Measurements from ENCODE around the gene DDR2.

DDR2 gene

DNA sequence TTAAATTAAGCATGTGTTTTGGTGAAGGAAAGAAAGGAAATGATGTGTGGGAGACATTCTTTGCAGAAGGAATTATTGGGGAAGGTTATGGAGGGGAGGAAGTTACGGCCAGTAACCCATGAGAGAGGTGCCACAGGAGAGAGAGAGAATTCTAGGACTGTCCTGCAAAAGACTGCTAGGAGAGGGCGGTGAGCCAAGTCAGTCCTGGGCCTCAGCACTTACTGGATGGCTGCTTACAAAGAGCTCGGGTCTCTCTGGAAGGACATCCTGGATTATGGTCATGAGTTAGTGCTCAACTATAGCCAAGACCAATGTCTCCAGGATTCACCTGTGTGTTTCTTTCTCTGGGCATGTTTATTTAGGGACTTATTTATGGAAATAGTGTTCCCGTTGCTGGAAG, 83.9 kb downstream of the DDR2 start:
- Histone ChIP-seq H3K4me2 (ENCODE audit: low read length) (no peak overlapping the region), H2AFZ (ENCODE audit: low read depth, low read length) (no peak overlapping the region), H3K36me3 (replicated peaks; ENCODE audit: low read depth, low read length) (no peaks in the 10 kb centered on the region), H3K27me3 (ENCODE audit: low read depth, low read length) (no peaks in the 10 kb centered on the region), H3K27ac (ENCODE audit: low read length) (no peak overlapping the region), H4K20me1 (ENCODE audit: insufficient read depth, low read length) (no peaks in the 10 kb centered on the region), H3K9ac (ENCODE audit: low read length) (no peak overlapping the region), H3K79me2 (ENCODE audit: low read length) (no peaks in the 10 kb centered on the region), H3K4me1 (ENCODE audit: low read length) (no peaks in the 10 kb centered on the region), H3K9me3 (ENCODE audit: insufficient read depth, low read length) (no peaks in the 10 kb centered on the region), H3K4me3 (ENCODE audit: low read length) (no peak overlapping the region)
- no peak for TF ChIP-seq EZH2phosphoT487 (IDR thresholded peaks at IDR 0.05; ENCODE audit: low read depth)
- TF ChIP-seq, protein P1, sequence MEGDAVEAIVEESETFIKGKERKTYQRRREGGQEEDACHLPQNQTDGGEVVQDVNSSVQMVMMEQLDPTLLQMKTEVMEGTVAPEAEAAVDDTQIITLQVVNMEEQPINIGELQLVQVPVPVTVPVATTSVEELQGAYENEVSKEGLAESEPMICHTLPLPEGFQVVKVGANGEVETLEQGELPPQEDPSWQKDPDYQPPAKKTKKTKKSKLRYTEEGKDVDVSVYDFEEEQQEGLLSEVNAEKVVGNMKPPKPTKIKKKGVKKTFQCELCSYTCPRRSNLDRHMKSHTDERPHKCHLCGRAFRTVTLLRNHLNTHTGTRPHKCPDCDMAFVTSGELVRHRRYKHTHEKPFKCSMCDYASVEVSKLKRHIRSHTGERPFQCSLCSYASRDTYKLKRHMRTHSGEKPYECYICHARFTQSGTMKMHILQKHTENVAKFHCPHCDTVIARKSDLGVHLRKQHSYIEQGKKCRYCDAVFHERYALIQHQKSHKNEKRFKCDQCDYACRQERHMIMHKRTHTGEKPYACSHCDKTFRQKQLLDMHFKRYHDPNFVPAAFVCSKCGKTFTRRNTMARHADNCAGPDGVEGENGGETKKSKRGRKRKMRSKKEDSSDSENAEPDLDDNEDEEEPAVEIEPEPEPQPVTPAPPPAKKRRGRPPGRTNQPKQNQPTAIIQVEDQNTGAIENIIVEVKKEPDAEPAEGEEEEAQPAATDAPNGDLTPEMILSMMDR (IDR thresholded peaks at IDR 0.05; ENCODE audit: low read depth, low read length): no peak

DNA sequence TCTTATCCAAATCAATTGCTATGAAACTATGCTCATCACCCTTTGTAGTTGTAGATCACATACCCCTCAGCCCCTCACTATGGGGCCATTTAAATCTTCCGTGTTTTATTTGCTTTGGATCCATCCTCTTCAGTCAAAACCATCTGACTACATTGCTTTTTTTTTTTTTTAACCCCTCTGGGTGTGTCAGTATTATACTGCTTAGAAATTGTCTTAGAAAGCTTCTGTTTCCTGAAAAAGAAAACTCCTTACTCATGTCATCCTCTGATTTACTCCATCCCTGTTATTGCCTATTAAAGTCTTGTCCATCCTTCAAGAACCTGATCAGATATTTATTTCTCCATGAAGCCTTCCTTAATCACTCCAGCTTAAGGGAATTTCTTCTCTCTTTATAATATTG, 84.3 kb downstream of the DDR2 start:
- Histone ChIP-seq H3K9me3 (ENCODE audit: insufficient read depth, low read length) (no peaks in the 10 kb centered on the region), H3K27ac (ENCODE audit: low read length) (no peak overlapping the region), H3K9ac (ENCODE audit: low read length) (no peak overlapping the region), H4K20me1 (ENCODE audit: insufficient read depth, low read length) (no peaks in the 10 kb centered on the region), H3K4me3 (ENCODE audit: low read length) (no peak overlapping the region), H3K79me2 (ENCODE audit: low read length) (no peaks in the 10 kb centered on the region), H3K4me1 (ENCODE audit: low read length) (no peaks in the 10 kb centered on the region), H2AFZ (ENCODE audit: low read depth, low read length) (no peak overlapping the region), H3K4me2 (ENCODE audit: low read length) (no peak overlapping the region), H3K27me3 (ENCODE audit: low read depth, low read length) (no peaks in the 10 kb centered on the region), H3K36me3 (replicated peaks; ENCODE audit: low read depth, low read length) (no peaks in the 10 kb centered on the region)
- TF ChIP-seq, protein P1 (IDR thresholded peaks at IDR 0.05; ENCODE audit: low read depth, low read length): no peak
- no peak for TF ChIP-seq EZH2phosphoT487 (IDR thresholded peaks at IDR 0.05; ENCODE audit: low read depth)

GRCh38 chr1:162717548-162718184, 85.4 kb downstream of the DDR2 start:
- Histone ChIP-seq H3K79me2 (ENCODE audit: low read length) (no peaks in the 10 kb centered on the region), H3K9ac (ENCODE audit: low read length) (no peak overlapping the region), H3K36me3 (replicated peaks; ENCODE audit: low read depth, low read length) (no peaks in the 10 kb centered on the region), H3K27me3 (ENCODE audit: low read depth, low read length) (no peaks in the 10 kb centered on the region), H3K4me3 (ENCODE audit: low read length) (no peak overlapping the region), H2AFZ (ENCODE audit: low read depth, low read length) (no peak overlapping the region), H4K20me1 (ENCODE audit: insufficient read depth, low read length) (no peaks in the 10 kb centered on the region), H3K9me3 (ENCODE audit: insufficient read depth, low read length) (no peaks in the 10 kb centered on the region), H3K4me2 (ENCODE audit: low read length) (no peak overlapping the region), H3K4me1 (ENCODE audit: low read length) (no peaks in the 10 kb centered on the region), H3K27ac (ENCODE audit: low read length) (no peak overlapping the region)
- TF ChIP-seq, protein P1 (IDR thresholded peaks at IDR 0.05; ENCODE audit: low read depth, low read length): no peak
- no peak for TF ChIP-seq EZH2phosphoT487 (IDR thresholded peaks at IDR 0.05; ENCODE audit: low read depth)

DNA sequence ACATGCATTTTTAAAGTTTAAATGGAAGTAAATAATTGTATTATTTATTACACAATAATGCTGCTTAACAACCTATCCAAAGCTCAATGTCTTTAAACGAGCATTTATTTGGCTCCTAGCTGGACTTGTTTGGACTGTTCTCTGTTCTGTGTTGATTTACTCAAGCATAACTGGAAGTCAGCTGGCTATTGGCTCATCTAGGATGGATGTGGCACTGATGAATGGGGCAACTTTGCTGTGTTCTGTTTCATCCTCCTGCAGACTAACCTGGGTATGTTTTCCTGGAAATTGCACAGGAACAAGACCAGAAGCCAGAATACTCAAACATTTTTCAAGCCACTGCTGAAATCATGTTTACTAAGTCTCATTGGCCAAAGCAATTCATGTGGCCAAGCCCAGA, 87.4 kb downstream of the DDR2 start:
- Histone ChIP-seq H3K4me1 (ENCODE audit: low read length) (no peaks in the 10 kb centered on the region), H3K27ac (ENCODE audit: low read length) (no peak overlapping the region), H4K20me1 (ENCODE audit: insufficient read depth, low read length) (no peaks in the 10 kb centered on the region), H3K79me2 (ENCODE audit: low read length) (no peaks in the 10 kb centered on the region), H3K4me3 (ENCODE audit: low read length) (no peak overlapping the region), H3K4me2 (ENCODE audit: low read length) (no peak overlapping the region), H3K27me3 (ENCODE audit: low read depth, low read length) (no peaks in the 10 kb centered on the region), H3K9ac (ENCODE audit: low read length) (no peak overlapping the region), H2AFZ (ENCODE audit: low read depth, low read length) (no peak overlapping the region), H3K9me3 (ENCODE audit: insufficient read depth, low read length) (no peaks in the 10 kb centered on the region), H3K36me3 (replicated peaks; ENCODE audit: low read depth, low read length) (no peaks in the 10 kb centered on the region)
- TF ChIP-seq EZH2phosphoT487 (IDR thresholded peaks at IDR 0.05; ENCODE audit: low read depth): no peak
- TF ChIP-seq, protein P1 (IDR thresholded peaks at IDR 0.05; ENCODE audit: low read depth, low read length): no peak

Data from OCI-LY3 (cell line).